GM21723 (cell line): ENCODE measurements around the gene SDK2.

Experiments
- ATAC-seq: cut with Tn5 transposase; IDR thresholded peaks from one replicate; pipeline ENCODE4 v1.9.1; 2021; ENCODE audit warnings: mild to moderate bottlenecking, moderate library complexity; ENCODE audit not compliant: unreplicated experiment

SDK2 gene

DNA sequence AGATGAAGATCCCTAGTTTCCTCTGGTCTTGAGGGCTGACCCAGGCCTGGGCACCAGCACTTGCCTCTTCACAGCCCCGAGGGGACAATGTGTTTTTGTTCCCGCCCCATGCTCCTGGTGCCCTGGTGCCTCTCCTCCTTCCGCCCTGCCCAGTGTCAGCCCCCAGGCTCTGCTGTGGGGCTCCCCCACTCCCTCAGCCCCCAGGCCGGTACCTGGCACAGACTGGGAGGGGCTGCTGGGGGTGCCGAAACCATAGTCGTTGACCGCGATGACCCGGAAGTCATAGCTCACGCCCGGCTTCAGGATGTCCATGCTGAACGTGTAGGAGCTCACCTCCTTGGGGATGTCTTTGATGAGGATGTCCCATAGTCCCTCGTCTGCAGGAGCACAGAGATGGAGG, 292.0 kb downstream of the SDK2 start:
- ATAC-seq: no peak

DNA sequence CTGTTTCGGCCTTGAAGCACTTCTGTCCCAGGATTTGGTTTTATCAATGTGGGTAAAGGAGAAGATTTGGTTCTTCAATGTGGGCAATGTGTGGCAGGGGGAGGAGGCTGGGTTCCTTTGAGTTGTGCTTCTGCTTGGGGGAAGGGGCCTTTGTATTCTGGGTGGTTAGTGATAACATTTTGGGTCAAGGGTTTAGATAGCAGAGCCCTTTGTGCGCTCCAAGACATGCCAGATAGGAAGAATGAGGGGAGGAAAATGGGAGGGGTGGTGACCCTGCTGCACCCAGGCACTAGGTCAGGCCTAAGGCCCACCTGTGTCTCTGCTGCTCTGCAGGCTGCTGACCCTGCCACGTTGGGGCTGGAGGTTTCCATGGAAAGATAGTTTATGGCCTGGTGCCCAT, 292.5 kb downstream of the SDK2 start:
- no peak for ATAC-seq

DNA sequence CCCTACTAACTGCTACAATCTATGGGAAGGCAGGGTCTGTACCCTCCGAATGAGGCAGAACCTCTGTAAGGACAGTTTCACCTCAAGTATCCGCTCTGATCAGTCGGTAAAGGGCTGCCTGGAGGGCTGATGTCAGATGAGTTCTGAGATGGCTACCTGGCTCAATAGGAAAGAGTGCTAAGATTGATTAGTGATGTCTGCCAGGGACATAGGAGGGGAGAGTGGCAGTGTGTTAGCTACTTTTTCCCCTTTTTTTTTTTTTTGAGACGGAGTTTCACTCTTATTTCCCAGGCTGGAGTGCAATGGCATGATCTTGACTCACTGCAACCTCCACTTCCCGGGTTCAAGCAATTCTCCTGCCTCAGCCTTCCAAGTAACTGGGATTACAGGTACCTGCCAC, 293.4 kb downstream of the SDK2 start:
- no peak for ATAC-seq

DNA sequence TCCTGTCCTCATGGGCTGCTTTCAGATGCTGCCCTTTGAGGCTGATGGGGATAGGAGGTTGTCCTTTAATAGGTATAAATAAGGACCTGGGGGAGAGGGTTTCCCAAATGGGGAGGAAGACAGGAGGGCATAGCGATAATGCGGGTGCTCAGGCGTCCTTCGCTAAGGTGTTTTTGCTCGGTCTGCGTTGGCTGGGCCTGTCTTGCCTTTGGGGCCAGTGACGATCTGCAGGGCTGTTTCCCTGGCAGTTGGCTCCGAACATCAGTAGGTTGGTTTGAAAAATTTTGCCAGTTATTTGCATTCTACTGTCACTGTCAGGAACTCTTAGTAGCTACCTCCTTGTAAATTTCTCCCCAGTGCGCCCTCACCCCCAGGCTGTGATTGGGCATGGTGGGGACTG, 294.6 kb downstream of the SDK2 start:
- no peak for ATAC-seq

DNA sequence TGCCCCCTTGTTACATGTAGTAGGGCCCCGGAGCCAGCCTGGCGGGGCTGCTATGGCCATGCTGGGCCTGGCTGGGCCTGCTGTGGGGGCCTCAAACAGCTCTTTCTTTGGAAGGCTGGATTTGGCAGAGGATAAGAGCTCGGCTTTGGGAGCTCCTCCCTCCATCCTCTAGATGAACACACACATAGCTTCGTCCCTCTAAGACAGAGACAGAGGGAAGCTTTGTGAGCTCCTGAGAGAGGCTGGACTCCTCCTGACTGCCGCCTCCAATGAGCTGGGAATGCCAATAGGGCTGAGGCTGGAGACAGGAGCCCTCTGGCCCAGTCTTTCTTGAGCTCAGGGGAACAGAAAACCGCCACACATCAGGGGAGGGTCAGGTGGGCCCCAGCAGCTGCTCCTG, 295.1 kb downstream of the SDK2 start:
- ATAC-seq: no peak

DNA sequence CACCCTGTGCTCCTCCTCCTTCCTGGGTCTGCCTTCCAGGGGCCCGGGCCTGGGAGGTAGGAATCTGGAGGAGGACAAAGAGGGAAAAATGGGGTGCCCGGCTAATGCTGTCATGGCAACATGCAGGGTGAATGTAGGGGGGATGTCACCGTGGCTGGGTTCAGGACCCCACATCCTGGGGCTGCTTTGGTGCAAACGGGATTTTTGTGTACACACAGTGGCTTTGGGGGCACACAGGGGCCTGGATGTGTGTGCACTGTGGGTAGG, 295.5 kb downstream of the SDK2 start:
- ATAC-seq: no peak

DNA sequence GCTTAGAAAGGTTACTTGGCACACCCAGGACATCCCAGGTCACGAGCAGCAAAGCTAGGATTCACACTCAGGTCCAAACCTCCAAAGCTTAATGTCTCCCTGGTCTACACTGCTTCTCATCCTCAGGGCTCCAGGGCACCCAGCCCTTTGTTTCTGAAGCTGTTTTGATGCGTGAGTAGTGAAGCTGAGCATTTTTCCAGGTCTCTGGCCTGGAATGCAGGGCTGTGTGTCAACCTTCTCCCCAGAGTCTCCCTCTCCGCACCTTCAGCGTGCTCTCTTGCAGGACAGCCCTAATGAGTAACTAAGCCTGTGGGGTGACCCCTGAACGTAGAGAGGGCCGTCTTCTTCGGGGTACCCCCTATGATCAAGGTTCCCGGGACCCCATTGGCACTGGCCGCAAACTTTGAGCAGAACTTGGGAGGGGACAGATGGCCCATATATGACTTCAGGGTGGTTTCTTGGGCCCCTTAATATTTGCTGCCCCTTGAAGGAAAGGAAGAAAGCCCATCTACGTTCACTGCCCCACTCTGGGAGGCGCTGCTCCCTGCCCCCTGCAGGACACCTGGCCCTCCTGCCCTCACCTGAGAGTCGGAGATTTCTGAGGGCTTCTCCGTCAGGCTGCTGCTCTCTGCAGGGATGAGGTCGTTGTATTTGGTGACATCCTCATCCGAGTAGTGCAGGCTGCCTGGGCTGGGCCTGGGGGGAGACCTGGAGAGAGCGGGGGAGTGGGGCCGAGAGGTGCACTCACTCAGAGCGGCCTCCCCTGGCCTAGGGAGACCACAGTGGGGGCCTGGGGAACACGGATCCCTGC, 296.0 kb downstream of the SDK2 start:
- ATAC-seq: no peak

DNA sequence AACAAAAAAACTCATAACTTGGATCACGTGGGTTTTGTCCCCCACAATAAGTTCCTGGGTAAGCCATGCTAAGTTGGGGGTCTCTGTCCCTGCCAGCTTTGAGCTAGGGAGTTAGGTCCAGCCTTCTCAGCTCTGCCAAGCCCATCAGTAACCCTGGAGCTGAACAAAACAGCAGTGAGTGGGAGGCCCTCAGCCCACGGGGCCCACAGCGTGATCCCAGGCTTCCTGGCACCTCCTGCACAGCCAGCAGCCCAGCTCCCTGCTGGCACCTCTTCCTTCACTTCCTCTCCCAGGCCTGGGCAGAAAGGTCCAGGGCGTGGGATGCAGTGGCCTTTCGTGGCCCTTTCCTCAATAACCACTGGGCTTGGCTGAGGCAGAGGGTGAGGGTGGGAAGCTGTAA, 296.9 kb downstream of the SDK2 start:
- no peak for ATAC-seq

DNA sequence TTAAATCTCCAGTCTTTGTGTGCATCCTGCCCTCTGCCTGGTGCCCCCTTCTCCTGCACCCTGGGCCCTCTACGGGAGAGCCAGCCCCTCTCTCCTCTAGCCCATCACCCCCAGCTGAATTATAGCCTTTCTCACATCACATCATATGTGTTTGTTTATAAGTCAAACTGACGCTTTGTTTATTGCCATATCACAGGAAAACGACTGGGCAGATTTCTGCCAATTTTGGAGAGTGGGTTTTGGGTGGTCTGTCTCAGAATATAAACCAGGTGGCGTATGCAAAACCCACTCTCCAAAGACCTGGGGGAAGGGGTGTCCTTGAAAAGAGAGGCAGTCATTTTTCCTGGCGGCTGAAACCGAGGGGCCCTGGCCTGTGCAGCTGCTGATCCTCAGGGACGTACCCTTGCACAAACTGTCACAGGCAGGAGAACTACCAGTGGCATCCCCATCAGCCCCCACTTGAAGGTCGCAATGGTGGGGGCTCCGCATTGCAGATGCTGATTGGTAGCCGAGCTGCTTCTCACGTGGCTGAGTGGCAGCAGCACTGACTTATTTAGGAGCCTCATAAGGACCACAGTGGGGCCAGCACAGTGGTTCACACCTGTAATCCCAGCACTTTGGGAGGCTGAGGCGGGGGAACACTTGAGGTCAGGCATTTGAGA, 297.6 kb downstream of the SDK2 start:
- ATAC-seq: no peak

DNA sequence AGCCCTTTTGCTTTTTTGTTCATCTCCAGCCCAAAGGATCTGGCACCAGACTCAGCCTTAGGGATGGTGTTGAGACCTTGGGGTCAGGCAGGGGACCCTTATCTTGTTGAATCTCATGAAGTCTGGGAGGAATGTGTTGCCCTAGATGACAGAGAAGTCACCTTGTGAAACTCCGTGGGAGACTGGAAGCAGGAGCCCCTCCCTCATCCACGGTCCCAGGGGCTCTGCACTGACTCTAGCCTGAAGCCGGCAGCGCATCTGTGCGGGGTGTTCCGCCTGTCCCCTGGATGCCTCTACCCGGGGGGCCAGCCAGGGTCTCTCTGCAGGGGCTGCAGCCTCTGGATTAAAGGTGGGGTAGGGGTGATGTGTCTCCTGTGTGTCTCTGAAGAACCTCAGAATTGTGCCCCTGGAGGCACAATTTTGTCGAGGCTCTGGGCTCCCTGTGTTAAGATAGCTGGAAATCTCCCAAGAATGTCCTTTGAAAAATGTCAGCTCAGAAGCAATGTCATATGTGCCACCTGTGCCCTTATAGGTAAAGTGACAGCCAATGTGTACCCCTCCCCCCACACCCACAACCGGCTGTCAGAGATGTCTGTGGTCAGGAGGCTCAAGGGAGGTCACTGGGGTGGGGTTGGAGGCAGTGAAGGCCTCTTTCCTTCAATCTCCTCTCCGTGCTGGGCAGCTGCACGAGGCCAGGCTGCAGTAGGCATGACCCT, 300.3 kb downstream of the SDK2 start:
- no peak for ATAC-seq

DNA sequence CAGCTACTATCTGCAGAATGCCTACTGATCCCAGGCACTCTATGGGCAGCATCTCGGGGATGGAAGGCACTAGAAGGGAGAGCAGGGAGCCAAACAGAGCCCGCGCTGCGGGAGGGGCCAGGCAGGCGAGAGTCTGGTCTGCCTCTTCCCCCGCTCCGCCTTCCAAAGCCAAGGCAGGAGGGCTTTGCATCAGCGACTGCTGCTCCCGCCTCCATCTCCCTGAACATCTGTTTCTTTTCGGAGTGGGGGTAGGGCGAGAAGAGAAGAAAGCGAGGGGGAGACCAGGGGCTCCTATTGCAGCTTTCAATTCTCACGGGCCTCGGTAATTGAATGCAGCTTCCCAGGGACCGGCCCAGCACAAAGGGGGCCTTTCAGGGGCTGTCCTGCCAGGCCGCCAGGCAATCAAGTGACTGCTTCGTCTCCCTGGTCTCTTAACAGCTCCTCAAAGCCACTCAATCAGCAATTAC, 301.0 kb downstream of the SDK2 start:
- no peak for ATAC-seq

DNA sequence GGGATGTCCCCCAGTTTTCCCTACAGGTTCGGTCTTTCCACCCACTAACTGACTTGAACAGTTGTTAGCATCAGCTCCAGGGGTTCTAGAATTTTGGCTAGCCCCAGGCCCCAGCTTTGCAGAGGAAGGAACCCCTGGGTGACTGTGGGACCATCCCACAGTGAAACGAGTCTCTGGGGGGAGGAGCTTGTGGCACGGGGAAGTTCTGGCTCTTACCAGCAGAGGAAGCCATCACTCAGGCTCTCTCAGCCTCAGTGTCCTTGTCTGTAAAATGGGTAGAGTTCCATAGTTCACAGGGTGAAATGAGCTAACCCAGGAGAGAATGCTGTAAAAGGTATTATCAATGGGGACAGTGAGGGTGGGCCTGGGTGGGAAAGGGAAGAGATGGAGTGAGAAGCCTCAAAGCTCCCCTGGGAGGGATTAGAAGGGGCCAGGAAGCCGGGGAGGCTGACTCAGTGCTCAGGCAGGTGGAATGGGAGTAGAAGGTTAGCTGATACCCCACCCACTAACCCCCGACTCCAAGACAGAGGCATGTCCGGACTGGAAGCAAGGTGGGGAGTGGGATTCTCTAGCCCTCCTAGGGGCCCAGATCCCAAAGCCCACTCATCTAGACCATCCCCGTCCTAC, 301.6 kb downstream of the SDK2 start:
- no peak for ATAC-seq

DNA sequence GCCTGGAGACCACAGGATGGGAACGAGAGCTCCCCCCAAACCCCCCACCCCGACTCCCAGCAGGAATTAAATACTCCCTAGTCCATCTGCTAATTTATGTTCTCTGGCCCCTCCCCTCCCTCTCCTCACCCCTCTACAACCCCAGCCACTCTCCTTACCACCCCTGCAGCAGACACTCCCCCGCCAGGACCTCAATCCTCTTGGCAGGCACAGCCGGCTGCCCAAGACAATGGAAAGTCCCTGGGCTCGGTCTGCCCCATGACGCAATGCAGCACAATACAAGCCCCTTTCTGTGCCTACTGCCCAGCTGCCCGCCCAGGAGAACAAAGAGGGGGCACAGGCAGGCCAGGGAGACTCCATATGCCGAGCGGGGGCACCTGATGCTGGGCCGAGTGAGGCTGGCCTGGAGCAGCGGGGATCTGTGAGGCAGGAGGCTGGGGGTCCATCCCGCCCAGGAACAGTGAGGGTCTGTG, 302.2 kb downstream of the SDK2 start:
- ATAC-seq: no peak

DNA sequence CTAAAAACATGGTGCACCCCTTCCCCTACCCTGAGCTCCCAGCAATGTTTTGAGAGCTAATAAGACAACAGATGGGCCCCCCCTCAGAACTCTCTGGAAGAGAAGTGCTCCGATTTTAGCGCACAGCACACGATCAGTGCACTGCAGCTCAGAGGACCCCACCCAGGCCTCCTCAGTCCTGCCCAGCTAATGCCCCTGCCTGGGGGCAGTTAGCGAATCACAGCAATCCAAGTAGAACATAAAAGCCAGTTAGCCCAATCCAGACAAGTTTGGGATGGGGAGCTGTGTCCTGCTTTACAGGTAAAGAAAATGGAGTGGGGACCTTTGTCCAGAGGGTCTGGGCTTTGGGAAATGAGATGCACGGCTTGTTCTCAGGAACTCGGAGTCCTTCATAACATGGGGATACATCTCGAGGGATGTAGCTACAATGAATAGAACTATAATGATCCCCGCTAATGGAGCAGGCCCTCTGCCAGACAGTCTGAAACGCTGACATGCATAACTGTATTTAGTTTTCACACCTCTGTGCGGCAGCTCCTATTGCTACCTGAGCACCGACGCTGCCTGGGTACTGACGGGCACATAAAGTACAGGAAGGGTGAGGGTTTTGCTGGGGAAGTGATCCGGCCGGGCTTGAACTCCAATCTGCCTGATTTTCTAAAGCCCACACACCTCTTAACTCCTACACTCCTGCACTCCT, 302.7 kb downstream of the SDK2 start:
- no peak for ATAC-seq

DNA sequence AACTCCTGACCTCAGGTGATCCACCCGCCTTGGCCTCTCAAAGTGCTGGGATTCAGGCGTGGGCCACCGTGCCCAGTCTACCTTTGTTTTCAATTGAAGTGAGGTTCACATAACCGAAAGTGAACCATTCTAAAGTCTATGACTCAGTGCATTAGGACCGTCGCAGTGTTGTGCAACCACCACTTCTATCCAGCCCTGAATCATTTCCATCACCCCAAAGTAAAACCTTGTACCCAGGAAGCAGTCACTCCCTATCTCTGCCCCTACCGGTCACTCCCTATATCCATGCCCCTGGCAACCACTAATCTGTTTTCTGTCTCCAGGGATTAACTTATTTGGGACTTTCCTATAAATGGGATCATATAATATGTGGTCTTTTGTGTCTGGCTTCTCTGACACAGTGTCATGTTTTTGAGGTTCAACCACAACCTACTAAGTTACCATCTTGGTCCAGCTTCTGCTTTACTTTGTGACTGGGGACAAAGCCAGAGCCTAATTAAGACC, 304.1 kb downstream of the SDK2 start:
- ATAC-seq: no peak

DNA sequence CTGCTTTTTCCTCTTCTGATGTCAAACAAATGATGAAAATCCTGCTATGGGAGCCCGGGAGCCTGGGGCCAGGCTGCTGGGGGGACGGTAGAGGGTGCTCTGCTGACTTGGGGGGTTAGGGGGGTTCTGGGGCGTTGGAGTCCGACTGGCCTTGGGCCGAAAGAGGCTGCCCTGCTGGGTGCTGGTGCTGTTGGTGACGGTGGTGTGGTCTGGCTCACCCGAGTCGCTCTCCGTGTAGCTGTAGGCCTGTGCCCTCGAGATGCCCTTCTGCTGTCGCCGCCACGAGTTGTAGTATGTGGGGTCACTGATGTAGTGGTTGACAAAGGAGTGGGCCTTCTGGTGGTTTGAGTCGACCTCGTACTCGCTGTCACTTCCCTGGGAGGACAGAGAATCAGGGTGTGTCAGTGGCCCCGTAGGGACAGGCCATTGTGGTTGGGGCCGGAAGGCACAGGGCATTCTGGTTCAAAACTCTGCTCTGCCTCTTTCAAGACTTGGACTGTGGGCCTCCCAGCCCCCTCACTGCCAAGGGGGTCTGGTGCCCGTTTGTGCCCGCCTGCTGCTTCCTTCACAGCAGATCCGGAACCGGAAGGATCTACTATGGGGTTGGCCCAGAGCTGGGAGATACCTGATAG, 305.6 kb downstream of the SDK2 start:
- ATAC-seq: no peak

DNA sequence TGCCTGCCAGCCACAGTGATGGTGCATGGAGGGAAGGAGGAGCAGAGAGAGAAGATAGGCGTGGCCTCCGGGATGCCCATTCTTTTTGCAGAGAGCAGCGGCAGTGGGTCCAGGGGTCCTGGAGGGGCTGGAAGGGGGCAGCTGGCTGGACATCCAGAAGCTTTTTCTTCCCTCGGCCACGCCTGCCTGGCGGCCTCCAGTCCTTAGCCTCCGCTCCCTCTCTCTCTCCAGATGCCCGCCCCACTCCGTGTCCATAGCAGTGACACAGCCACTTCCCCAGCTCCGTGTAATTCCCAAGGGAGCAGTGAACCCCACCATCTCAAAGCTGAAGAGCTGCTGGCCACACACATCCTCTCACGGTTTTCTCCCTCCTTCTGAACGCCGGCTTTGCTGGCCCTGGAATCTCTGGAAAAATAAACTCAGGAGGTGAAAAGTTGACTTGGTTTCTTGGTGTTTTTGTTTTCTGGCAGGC, 306.2 kb downstream of the SDK2 start:
- no peak for ATAC-seq

DNA sequence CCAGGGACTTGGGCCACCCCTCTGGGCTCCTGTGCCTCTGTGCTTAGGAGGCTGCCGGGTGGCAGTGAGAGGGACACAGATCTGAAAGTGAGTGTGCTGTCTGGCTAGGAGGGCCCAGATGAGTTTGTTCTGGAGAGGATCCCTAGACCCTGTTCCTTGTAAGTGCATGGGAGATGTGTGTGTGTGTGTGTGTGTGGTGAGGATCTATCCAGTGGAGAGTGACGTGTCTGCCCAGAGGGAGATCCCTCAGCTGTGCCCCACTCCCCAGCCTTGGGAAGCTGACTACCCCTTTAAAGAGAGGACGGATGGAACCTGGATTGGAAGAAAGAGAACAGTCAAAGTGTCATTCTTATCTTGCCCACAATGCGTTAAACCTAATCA, 306.9 kb downstream of the SDK2 start:
- no peak for ATAC-seq

DNA sequence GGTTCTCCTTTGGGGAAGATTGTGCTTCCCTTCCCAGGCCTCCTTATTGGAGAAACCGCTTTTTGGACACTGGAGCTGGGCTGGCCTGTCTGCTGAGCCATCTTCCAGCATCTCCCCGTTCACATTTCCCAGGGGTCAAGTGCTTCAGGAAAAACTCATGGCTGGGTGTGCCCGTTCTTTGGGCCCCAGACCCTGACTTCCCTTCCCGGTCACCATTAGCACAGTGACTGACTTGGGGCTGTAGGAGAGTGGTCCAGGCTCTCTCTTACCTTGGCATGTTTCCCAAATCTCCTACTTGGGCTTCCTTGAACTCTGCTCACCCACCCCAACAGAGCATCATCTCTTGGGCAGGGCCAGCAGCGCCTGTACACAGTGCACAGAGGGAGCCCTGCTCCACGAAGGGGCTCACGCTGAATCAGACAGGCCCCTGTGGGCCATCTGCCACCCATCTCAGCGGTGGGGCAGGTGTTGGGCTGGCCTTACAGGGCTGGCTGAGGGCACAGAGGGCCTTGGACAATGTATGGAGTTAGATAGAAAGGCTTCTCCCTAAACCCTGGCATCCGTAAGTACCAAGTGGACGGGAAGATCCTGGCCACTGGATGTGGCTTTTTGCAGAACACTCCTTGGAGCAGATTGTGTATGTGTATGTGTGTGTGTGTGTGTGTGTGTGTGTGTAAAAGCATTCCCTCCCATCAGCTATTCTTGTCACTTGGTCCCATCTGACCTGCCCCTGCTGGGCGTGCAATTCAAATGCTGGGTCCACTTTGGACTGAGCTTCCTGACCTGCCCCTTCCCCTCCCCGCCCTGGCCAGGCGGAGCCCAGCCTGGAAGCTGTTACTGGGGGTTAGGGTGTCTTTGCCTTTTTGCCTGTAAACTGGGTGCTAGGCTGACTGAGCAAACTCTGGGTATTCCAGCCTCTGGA, 307.6 kb downstream of the SDK2 start:
- ATAC-seq: no peak
